Vagina (tissue), 2 donors: ENCODE results near the gene NRG2. TPM values are rescaled to one million over a fixed set of nuclear protein-coding genes. Genes with fewer than 3 reads are reported as not detected.

ENCODE experiments used
- DNase-seq, 2 donors: peaks; one replicate each; pipeline ENCODE4 v3.0.0-alpha.2; 2017; ENCODE audit errors: extremely low spot score in 2 of 2
- H3K27ac ChIP-seq: fragments of 200-600 bp; sonication (generic); one replicate; pipeline ENCODE4 v1.5.1; 2019
- H3K27me3 ChIP-seq: fragments of 200-600 bp; sonication (generic); one replicate; pipeline ENCODE4 v1.5.1; 2019
- H3K36me3 ChIP-seq, 2 donors: fragments of 200-600 bp; sonication (generic); one replicate each; pipeline ENCODE4 v1.5.1; 2017 to 2019
- H3K4me1 ChIP-seq: fragments of 200-600 bp; sonication (generic); one replicate; pipeline ENCODE4 v1.5.1; 2019
- H3K4me3 ChIP-seq, 2 donors: fragments of 200-600 bp; sonication (generic); 1 replicate in 1 of 2; 2 replicates in 1 of 2; pipeline ENCODE4 v1.5.1; 2016 to 2019
- H3K9me3 ChIP-seq: fragments of 200-600 bp; sonication (generic); one replicate; pipeline ENCODE4 v1.5.1; 2019
- CTCF ChIP-seq, 3 experiments: fragments of 450-650 bp in 2 of 3; fragments of 200-600 bp in 1 of 3; sonication (generic) in 1 of 3; IDR thresholded peaks; one replicate each; pipeline ENCODE4 v1.5.1; 2017 to 2019; ENCODE audit warnings: antibody characterized with exemption in 3 of 3, mild to moderate bottlenecking in 2 of 3, moderate library complexity in 2 of 3
- POLR2A ChIP-seq, 2 donors: fragments of 450-650 bp; IDR thresholded peaks; one replicate each; pipeline ENCODE4 v1.6.1; 2017; ENCODE audit warnings: antibody characterized with exemption in 2 of 2, mild to moderate bottlenecking in 2 of 2, moderate library complexity in 2 of 2
- POLR2AphosphoS5 ChIP-seq, 2 donors: sonication (generic); formaldehyde crosslinking; IDR thresholded peaks; one replicate each; pipeline ENCODE4 v1.9.0; 2017; ENCODE audit warnings: antibody characterized with exemption in 2 of 2, mild to moderate bottlenecking in 2 of 2, low read depth in 1 of 2; ENCODE audit not compliant: insufficient read depth in 1 of 2
- intact Hi-C: fragments of 100-400 bp; cut with DNase I; formaldehyde crosslinking; loops from one replicate; pipeline ENCODE4 v1.15.1; 2023
- total RNA-seq: library from RNA; depleted of rRNA; stranded (reverse); fragments of >200 nt; gene quantifications from one replicate; pipeline ENCODE4 v1.2.3, GENCODE V29; 2016

Gene NRG2
- total RNA-seq, 1 donor from 2014 or later: 5.2 TPM

GRCh38 chr5:139861021-139861888 lies 181.8 kb downstream of the NRG2 start:
- Histone ChIP-seq H3K4me1 (peaks cover 19% of the 10 kb centered on the region), H3K9me3 (no peaks in the 10 kb centered on the region), H3K27me3 (no peaks in the 10 kb centered on the region), H3K27ac (no peak overlapping the region), H3K4me3 (no peak overlapping the region), H3K36me3 (no peaks in the 10 kb centered on the region)
- intact Hi-C loops: no loop called here
- no peak for TF ChIP-seq POLR2AphosphoS5 (IDR thresholded peaks at IDR 0.05; ENCODE audit: insufficient read depth in 1 of 2, low read depth in 1 of 2)
- TF ChIP-seq POLR2A (IDR thresholded peaks at IDR 0.05): no peak
- no peak for TF ChIP-seq CTCF (IDR thresholded peaks at IDR 0.05)
- no peak for DNase-seq

GRCh38 chr5:139859013-139859412 lies 184.1 kb downstream of the NRG2 start:
- H3K9me3 ChIP-seq: no peaks in the 10 kb centered on the region
- no peaks in the 10 kb centered on the region for H3K27me3 ChIP-seq
- H3K4me3 ChIP-seq: no peak overlapping the region
- DNase-seq: no peak
- TF ChIP-seq POLR2A (IDR thresholded peaks at IDR 0.05) (no peak), POLR2AphosphoS5 (IDR thresholded peaks at IDR 0.05; ENCODE audit: insufficient read depth in 1 of 2, low read depth in 1 of 2) (no peak), CTCF (IDR thresholded peaks at IDR 0.05) (no peak)
- no peak overlapping the region for H3K27ac ChIP-seq
- no peaks in the 10 kb centered on the region for H3K36me3 ChIP-seq
- intact Hi-C loops: no loop called here
- H3K4me1 ChIP-seq: peaks cover 19% of the 10 kb centered on the region

GRCh38 chr5:139856714-139857113 lies 186.4 kb downstream of the NRG2 start:
- TF ChIP-seq CTCF (IDR thresholded peaks at IDR 0.05) (no peak), POLR2A (IDR thresholded peaks at IDR 0.05) (no peak), POLR2AphosphoS5 (IDR thresholded peaks at IDR 0.05; ENCODE audit: insufficient read depth in 1 of 2, low read depth in 1 of 2) (no peak)
- DNase-seq: no peak
- H3K36me3 ChIP-seq: peaks cover 0 to 1% of the 10 kb centered on the region in 2 donors
- H3K9me3 ChIP-seq: no peaks in the 10 kb centered on the region
- no peaks in the 10 kb centered on the region for H3K4me1 ChIP-seq
- intact Hi-C loops: no loop called here
- no peak overlapping the region for H3K4me3 ChIP-seq
- H3K27ac ChIP-seq: no peak overlapping the region
- no peaks in the 10 kb centered on the region for H3K27me3 ChIP-seq

- intact Hi-C loops: no loop called here
- Histone ChIP-seq H3K27ac (no peak overlapping the region), H3K4me1 (no peaks in the 10 kb centered on the region), H3K9me3 (no peaks in the 10 kb centered on the region), H3K27me3 (no peaks in the 10 kb centered on the region), H3K4me3 (no peak overlapping the region), H3K36me3 (peaks cover 0 to 8% of the 10 kb centered on the region in 2 donors)
- TF ChIP-seq POLR2AphosphoS5 (IDR thresholded peaks at IDR 0.05; ENCODE audit: insufficient read depth in 1 of 2, low read depth in 1 of 2) (no peak), CTCF (IDR thresholded peaks at IDR 0.05) (no peak), POLR2A (IDR thresholded peaks at IDR 0.05) (no peak)
- no peak for DNase-seq
Measured at GRCh38 chr5:139855946-139856540, 187.1 kb downstream of the NRG2 start.

GRCh38 chr5:139855451-139855850 lies 187.6 kb downstream of the NRG2 start:
- TF ChIP-seq POLR2AphosphoS5 (IDR thresholded peaks at IDR 0.05; ENCODE audit: insufficient read depth in 1 of 2, low read depth in 1 of 2) (no peak), POLR2A (IDR thresholded peaks at IDR 0.05) (no peak), CTCF (IDR thresholded peaks at IDR 0.05) (no peak)
- H3K9me3 ChIP-seq: no peaks in the 10 kb centered on the region
- intact Hi-C loops: no loop called here

More at GRCh38 chr5:139855451-139855850, 187.6 kb downstream of the NRG2 start:
- Histone ChIP-seq H3K36me3 (peaks cover 0 to 9% of the 10 kb centered on the region in 2 donors), H3K27ac (no peak overlapping the region), H3K4me3 (no peak overlapping the region), H3K27me3 (no peaks in the 10 kb centered on the region), H3K4me1 (no peaks in the 10 kb centered on the region)
- no peak for DNase-seq
